Measurements from ENCODE around the gene CNKSR3. TPM values are rescaled to one million over a fixed set of nuclear protein-coding genes. Genes with fewer than 3 reads are reported as not detected.

CNKSR3 gene
- total RNA-seq, 1 experiment from 2014 or later, result 10.3 TPM

DNA sequence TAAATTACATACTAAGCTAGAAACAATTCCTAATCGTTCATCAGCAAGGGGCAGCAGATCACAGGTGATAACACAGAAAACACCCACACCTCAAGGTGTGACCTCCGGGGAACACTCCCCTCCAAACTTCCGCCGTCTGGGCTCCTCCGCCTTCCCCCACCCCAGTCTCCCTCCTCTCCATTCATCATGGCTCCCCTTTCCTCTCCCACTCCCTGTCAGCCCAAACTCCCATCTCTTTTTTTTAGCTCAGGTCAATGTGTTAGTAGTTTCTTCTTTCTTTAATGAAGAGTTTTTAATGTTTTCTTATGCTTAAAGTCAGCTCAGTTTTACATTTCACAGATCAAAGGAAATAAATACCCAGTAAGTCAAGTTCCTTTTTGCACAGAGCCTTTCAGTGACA, 20.7 kb downstream of the CNKSR3 start:
- Histone ChIP-seq H3K27ac (ENCODE audit: low read depth, low read length, poor library complexity, severe bottlenecking) (no peak overlapping the region), H3K4me1 (ENCODE audit: insufficient read depth, low read length, poor library complexity, severe bottlenecking) (peaks cover 23% of the 10 kb centered on the region), H3K4me3 (ENCODE audit: low read depth, low read length, poor library complexity, severe bottlenecking) (no peak overlapping the region), H3K27me3 (replicated peaks; ENCODE audit: insufficient read depth, low read depth, low read length, poor library complexity) (no peaks in the 10 kb centered on the region), H3K36me3 (ENCODE audit: insufficient read depth, low read length, poor library complexity, severe bottlenecking) (no peaks in the 10 kb centered on the region), H3K9me3 (ENCODE audit: low read depth, low read length, poor library complexity, severe bottlenecking) (no peaks in the 10 kb centered on the region)
- BruUV-seq (replicated peaks), result no TSS peak
- no peak for DNase-seq (ENCODE audit: low spot score)
- CTCF ChIA-PET, result no interaction called here
- no peak for TF ChIP-seq EZH2 (IDR thresholded peaks at IDR 0.05; ENCODE audit: borderline replicate concordance, low read depth, low read length, poor library complexity, severe bottlenecking)
- TF ChIP-seq, protein P1, sequence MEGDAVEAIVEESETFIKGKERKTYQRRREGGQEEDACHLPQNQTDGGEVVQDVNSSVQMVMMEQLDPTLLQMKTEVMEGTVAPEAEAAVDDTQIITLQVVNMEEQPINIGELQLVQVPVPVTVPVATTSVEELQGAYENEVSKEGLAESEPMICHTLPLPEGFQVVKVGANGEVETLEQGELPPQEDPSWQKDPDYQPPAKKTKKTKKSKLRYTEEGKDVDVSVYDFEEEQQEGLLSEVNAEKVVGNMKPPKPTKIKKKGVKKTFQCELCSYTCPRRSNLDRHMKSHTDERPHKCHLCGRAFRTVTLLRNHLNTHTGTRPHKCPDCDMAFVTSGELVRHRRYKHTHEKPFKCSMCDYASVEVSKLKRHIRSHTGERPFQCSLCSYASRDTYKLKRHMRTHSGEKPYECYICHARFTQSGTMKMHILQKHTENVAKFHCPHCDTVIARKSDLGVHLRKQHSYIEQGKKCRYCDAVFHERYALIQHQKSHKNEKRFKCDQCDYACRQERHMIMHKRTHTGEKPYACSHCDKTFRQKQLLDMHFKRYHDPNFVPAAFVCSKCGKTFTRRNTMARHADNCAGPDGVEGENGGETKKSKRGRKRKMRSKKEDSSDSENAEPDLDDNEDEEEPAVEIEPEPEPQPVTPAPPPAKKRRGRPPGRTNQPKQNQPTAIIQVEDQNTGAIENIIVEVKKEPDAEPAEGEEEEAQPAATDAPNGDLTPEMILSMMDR (conservative IDR thresholded peaks at IDR 0.05; ENCODE audit: low read depth, low read length), result no peak
- POLR2A ChIA-PET (ENCODE audit: low non-redundant PET), result no interaction called here
- intact Hi-C loops (cut with micrococcal nuclease; ENCODE audit: unreplicated experiment), result no loop called here

DNA sequence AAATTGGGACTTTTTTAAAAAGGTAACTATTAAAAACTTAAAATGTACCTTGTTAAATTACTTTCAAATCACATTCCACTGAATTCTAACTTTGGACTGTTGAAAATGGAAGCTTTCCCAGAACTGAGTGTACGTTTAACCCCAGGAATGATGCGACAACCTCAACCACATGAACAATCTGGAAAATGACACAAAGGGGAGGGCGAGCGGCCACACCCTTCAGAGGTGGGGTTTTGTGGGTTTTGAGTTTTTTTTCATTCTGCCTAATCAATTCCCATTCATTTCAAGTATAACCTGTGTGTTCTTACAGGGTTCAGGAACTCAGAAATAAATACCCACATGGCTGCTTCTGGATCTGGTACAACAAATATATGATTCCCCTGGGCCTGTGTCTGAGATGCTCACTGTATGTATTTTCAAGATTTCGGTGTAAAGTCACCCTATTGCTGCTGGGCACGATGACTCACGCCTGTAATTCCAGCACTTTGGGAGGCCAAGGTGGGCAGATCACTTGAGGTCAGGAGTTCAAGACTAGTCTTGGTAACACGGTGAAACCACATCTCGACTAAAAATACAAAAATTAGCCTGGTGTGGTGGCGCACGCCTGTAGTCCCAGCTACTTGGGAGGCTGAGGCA, 21.6 kb downstream of the CNKSR3 start:
- CTCF ChIA-PET, result no interaction called here
- no TSS peak for BruUV-seq (replicated peaks)
- Histone ChIP-seq H3K4me3 (ENCODE audit: low read depth, low read length, poor library complexity, severe bottlenecking) (no peak overlapping the region), H3K9me3 (ENCODE audit: low read depth, low read length, poor library complexity, severe bottlenecking) (no peaks in the 10 kb centered on the region), H3K27ac (ENCODE audit: low read depth, low read length, poor library complexity, severe bottlenecking) (no peak overlapping the region), H3K27me3 (replicated peaks; ENCODE audit: insufficient read depth, low read depth, low read length, poor library complexity) (no peaks in the 10 kb centered on the region), H3K4me1 (ENCODE audit: insufficient read depth, low read length, poor library complexity, severe bottlenecking) (peaks cover 22% of the 10 kb centered on the region), H3K36me3 (ENCODE audit: insufficient read depth, low read length, poor library complexity, severe bottlenecking) (no peaks in the 10 kb centered on the region)
- DNase-seq (ENCODE audit: low spot score), result no peak
- POLR2A ChIA-PET (ENCODE audit: low non-redundant PET), result no interaction called here
- TF ChIP-seq, protein P1 (conservative IDR thresholded peaks at IDR 0.05; ENCODE audit: low read depth, low read length), result no peak
- intact Hi-C loops (cut with micrococcal nuclease; ENCODE audit: unreplicated experiment), result no loop called here

GRCh38 chr6:154488248-154488593, 22.3 kb downstream of the CNKSR3 start:
- TF ChIP-seq, protein P1 (conservative IDR thresholded peaks at IDR 0.05; ENCODE audit: low read depth, low read length), result no peak
- TF ChIP-seq EZH2 (IDR thresholded peaks at IDR 0.05; ENCODE audit: borderline replicate concordance, low read depth, low read length, poor library complexity, severe bottlenecking), result no peak
- no TSS peak for BruUV-seq (replicated peaks)
- no peak for DNase-seq (ENCODE audit: low spot score)
- ChIA-PET POLR2A (ENCODE audit: low non-redundant PET) (no interaction called here), CTCF (no interaction called here)
- Histone ChIP-seq H3K36me3 (ENCODE audit: insufficient read depth, low read length, poor library complexity, severe bottlenecking) (no peaks in the 10 kb centered on the region), H3K4me1 (ENCODE audit: insufficient read depth, low read length, poor library complexity, severe bottlenecking) (peaks cover 22% of the 10 kb centered on the region), H3K4me3 (ENCODE audit: low read depth, low read length, poor library complexity, severe bottlenecking) (no peak overlapping the region), H3K27me3 (replicated peaks; ENCODE audit: insufficient read depth, low read depth, low read length, poor library complexity) (no peaks in the 10 kb centered on the region), H3K27ac (ENCODE audit: low read depth, low read length, poor library complexity, severe bottlenecking) (no peak overlapping the region), H3K9me3 (ENCODE audit: low read depth, low read length, poor library complexity, severe bottlenecking) (no peaks in the 10 kb centered on the region)
- intact Hi-C loops (cut with micrococcal nuclease; ENCODE audit: unreplicated experiment), result no loop called here
